Adrenal gland (tissue), 12 donors: ENCODE measurements around the gene ACTN2. TPM values are rescaled to one million over a fixed set of nuclear protein-coding genes. Genes with fewer than 3 reads are reported as not detected.

Source experiments
- DNase-seq, 7 donors: peaks; one replicate each; pipeline ENCODE4 v3.0.0-alpha.2; 2019 to 2020
- H3K27ac ChIP-seq, 5 donors: fragments of 200-600 bp; sonication (generic) in 4 of 5; 1 replicate in 3 of 5; 2 replicates in 2 of 5; pipeline versions ENCODE4 v1.5.1 to v1.8.0; 2016 to 2020; ENCODE audit warnings: mild to moderate bottlenecking in 1 of 5
- H3K27me3 ChIP-seq: fragments of 200-600 bp; 2 replicates; pipeline ENCODE4 v1.8.0; 2021
- H3K36me3 ChIP-seq, 2 donors: fragments of 200-600 bp; replicated peaks in 1 of 2; 1 replicate in 1 of 2; 2 replicates in 1 of 2; pipeline versions ENCODE4 v1.5.1 to v1.8.0; 2018 to 2022
- H3K4me1 ChIP-seq, 2 donors: fragments of 200-600 bp; replicated peaks in 1 of 2; 1 replicate in 1 of 2; 2 replicates in 1 of 2; pipeline versions ENCODE4 v1.5.1 to v1.8.0; 2018 to 2021
- H3K4me3 ChIP-seq, 4 donors: fragments of 200-600 bp; sonication (generic) in 3 of 4; one replicate each; pipeline ENCODE4 v1.5.1; 2016 to 2018
- H3K9me3 ChIP-seq, 3 donors: fragments of 200-600 bp; sonication (generic) in 1 of 3; replicated peaks in 1 of 3; 1 replicate in 2 of 3; 2 replicates in 1 of 3; pipeline versions ENCODE4 v1.5.1 to v1.8.0; 2016 to 2021
- POLR2A ChIP-seq, 2 donors: fragments of 450-650 bp; IDR thresholded peaks; one replicate each; pipeline ENCODE4 v1.6.1; 2017; ENCODE audit warnings: antibody characterized with exemption in 2 of 2, mild to moderate bottlenecking in 2 of 2, moderate library complexity in 1 of 2
- WGBS, 4 donors: extraction: QIAGEN DNeasy Blood & Tissue Kit in 2 of 4; methylation state at CpG; one replicate each; pipeline versions ENCODE4 v1.1.5 to v1.1.7; 2013 to 2017; 5-methylcytosine and 5-hydroxymethylcytosine counted together
- intact Hi-C, 2 donors: fragments of 100-400 bp; cut with DNase I; formaldehyde crosslinking; loops; one replicate each; pipeline versions ENCODE4 v1.14.1 to v1.15.0; 2022 to 2023
- polyA plus RNA-seq, 3 donors: library from polyadenylated mRNA; stranded (reverse); fragments of 200-250 nt in 2 of 3; fragments of 350-450 nt in 1 of 3; fragmentation: Illumina TruSeq in 1 of 3; extraction: RNeasy Lipid Tissue Mini Kit (QIAGEN cat#74804) in 1 of 3; gene quantifications; one replicate each; pipeline ENCODE4 v1.2.3, GENCODE V29; 2013 to 2014
- total RNA-seq, 9 donors: library from RNA; depleted of rRNA in 4 of 9; stranded (reverse); fragments of >200 nt in 4 of 9; fragments of 120-200 nt in 1 of 9; fragmentation: NEBNext Ultra II Directional in 1 of 9; extraction: Animal tissue kit (Norgen Biotek cat#: 25700) in 1 of 9; gene quantifications; one replicate each; pipeline versions ENCODE4 v1.1.0 to v1.2.4, GENCODE V29; 2013 to 2023
- TF ChIP-seq, protein P1 (sequence below), 6 experiments: fragments of 450-650 bp in 4 of 6; fragments of 200-600 bp in 2 of 6; sonication (generic) in 1 of 6; IDR thresholded peaks; 1 replicate in 5 of 6; 2 replicates in 1 of 6; pipeline versions ENCODE4 v1.5.1 to v1.8.0; 2016 to 2021; ENCODE audit warnings: antibody characterized with exemption in 6 of 6, mild to moderate bottlenecking in 2 of 6, moderate library complexity in 1 of 6
- donor health status: healthy with polysubstance abuse.
- donor health status: Bipolar disorder and iron deficiency.
- donor health status: DM: yes; HTN: yes; CAD: no.
- donor health status: DM: no; HTN: no; CAD: no.
- donor health status: DM: no; HTN: no; CAD: no.
- donor health status: DM: yes; HTN: yes; CAD: no.

ACTN2 gene
- total and polyA plus RNA-seq, 12 donors = under 0.01 to 1.0 (median 0.34) TPM; not detected in 2

DNA sequence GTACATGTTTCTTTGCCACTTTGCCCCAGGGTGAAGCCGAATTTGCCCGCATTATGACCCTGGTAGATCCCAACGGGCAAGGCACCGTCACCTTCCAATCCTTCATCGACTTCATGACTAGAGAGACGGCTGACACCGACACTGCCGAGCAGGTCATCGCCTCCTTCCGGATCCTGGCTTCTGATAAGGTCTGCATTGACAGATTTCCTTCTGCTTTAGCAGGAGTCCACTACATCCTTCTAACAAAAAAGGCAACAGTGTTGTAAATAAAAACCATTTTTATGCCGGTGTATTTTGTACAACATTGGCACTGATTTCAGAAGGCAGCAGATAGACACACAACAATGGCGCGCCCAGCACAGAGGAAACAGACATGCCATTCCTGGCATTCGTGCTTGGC is 74.7 kb downstream of the ACTN2 start:
- 86 to 91% (median 90%) methylated on average over 14 of the region's 14 CpGs for WGBS, 4 donors
- H3K9me3 ChIP-seq = no peaks in the 10 kb centered on the region
- TF ChIP-seq POLR2A (IDR thresholded peaks at IDR 0.05) = no peak
- TF ChIP-seq, protein P1, sequence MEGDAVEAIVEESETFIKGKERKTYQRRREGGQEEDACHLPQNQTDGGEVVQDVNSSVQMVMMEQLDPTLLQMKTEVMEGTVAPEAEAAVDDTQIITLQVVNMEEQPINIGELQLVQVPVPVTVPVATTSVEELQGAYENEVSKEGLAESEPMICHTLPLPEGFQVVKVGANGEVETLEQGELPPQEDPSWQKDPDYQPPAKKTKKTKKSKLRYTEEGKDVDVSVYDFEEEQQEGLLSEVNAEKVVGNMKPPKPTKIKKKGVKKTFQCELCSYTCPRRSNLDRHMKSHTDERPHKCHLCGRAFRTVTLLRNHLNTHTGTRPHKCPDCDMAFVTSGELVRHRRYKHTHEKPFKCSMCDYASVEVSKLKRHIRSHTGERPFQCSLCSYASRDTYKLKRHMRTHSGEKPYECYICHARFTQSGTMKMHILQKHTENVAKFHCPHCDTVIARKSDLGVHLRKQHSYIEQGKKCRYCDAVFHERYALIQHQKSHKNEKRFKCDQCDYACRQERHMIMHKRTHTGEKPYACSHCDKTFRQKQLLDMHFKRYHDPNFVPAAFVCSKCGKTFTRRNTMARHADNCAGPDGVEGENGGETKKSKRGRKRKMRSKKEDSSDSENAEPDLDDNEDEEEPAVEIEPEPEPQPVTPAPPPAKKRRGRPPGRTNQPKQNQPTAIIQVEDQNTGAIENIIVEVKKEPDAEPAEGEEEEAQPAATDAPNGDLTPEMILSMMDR (IDR thresholded peaks at IDR 0.05) = no peak
- H3K27me3 ChIP-seq = no peaks in the 10 kb centered on the region
- H3K36me3 ChIP-seq = no peaks in the 10 kb centered on the region
- intact Hi-C loops = loop anchor here in 1 of 2 donors (10.0 kb wide), 1 partner anchor 114 kb away; no protein-coding TSS in a partner anchor
- H3K4me3 ChIP-seq = no peak overlapping the region
- DNase-seq = no peak
- H3K4me1 ChIP-seq = no peaks in the 10 kb centered on the region
- H3K27ac ChIP-seq = no peak overlapping the region

DNA sequence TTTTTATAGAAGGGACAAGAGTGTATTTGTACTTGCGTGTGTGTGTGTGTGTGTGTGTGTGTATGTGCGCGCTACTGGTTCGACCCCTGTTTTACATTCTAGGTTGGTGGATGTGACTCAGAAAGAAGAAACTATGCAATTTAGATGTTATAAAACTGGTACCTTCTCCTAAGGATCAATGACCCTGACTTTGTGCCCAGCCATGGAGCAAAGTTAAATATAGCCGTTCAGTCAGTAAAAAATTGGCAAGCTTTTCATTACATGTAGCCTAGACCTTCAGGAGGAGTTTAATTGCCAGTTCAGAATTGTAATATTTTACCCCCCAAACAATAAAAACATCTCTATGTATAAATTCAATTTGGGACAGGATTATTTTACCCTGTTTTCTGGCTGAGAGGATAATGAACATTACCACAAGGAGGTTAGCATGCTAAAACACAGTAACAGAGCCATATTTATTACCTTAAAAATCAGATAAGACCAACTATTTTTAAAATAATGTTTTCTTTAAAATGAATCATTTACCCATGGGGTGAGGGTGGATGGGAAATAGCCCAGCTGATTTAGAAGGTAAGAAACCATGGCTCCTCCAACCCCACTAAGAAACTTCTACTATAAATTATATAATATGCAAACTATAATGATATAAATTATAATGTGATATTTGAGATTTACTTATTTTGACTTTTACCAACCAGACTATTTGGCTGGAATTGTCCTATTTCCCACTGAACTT is 75.3 kb downstream of the ACTN2 start:
- no peak for TF ChIP-seq POLR2A (IDR thresholded peaks at IDR 0.05)
- TF ChIP-seq, protein P1 (IDR thresholded peaks at IDR 0.05) = no peak
- Histone ChIP-seq H3K4me1 (no peaks in the 10 kb centered on the region), H3K36me3 (no peaks in the 10 kb centered on the region), H3K9me3 (no peaks in the 10 kb centered on the region), H3K4me3 (no peak overlapping the region), H3K27me3 (no peaks in the 10 kb centered on the region), H3K27ac (no peak overlapping the region)
- intact Hi-C loops = loop anchor here in 1 of 2 donors (10.0 kb wide), 1 partner anchor 113 kb away; no protein-coding TSS in a partner anchor
- 66 to 84% (median 79%) methylated on average over 5 of the region's 5 CpGs for WGBS, 4 donors
- DNase-seq = no peak

DNA sequence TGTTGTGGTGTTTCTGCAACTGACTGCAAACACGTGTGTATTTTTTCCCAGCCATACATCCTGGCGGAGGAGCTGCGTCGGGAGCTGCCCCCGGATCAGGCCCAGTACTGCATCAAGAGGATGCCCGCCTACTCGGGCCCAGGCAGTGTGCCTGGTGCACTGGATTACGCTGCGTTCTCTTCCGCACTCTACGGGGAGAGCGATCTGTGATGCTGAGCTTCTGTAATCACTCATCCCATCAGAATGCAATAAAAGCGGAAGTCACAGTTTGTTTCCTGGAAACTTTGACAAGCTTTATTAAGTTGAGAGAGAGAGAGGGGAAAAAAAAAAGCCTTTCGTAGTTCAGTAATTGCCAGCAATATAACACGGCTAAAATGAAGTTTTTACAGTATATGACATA is 76.1 kb downstream of the ACTN2 start:
- Histone ChIP-seq H3K27ac (no peak overlapping the region), H3K36me3 (no peaks in the 10 kb centered on the region), H3K4me1 (no peaks in the 10 kb centered on the region), H3K27me3 (no peaks in the 10 kb centered on the region), H3K9me3 (no peaks in the 10 kb centered on the region), H3K4me3 (no peak overlapping the region)
- 76 to 87% (median 83%) methylated on average over 15 of the region's 15 CpGs for WGBS, 4 donors
- no peak for DNase-seq
- TF ChIP-seq, protein P1 (IDR thresholded peaks at IDR 0.05) = no peak
- TF ChIP-seq POLR2A (IDR thresholded peaks at IDR 0.05) = no peak
- intact Hi-C loops = loop anchor here in 1 of 2 donors (10.0 kb wide), 1 partner anchor 112 kb away; no protein-coding TSS in a partner anchor

DNA sequence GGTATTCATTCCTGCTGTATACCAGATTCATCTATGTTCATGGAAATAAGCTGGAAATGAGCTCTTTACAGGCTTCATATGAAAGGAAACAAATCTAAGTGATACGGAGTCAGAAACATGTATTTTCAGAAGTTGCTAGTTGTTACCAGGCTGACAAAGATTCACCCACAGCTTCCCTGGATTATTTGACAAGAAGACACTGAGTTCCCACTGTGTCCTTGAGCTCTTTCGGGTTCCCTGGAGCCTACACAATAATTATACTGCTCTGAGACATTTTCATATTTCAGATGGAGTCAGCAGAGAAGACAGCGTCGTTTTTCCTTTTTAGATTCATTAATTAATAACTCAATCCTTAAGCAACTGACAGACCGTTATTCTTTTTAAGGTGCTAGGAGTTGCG is 79.5 kb downstream of the ACTN2 start:
- H3K36me3 ChIP-seq = no peaks in the 10 kb centered on the region
- H3K4me1 ChIP-seq = no peaks in the 10 kb centered on the region
- no peak overlapping the region for H3K27ac ChIP-seq
- DNase-seq = no peak
- no peaks in the 10 kb centered on the region for H3K9me3 ChIP-seq
- no peak overlapping the region for H3K4me3 ChIP-seq
- WGBS, 4 donors = 34 to 47% (median 44%) methylated on average over 6 of the region's 6 CpGs
- H3K27me3 ChIP-seq = no peaks in the 10 kb centered on the region
- intact Hi-C loops = loop anchor here in 1 of 2 donors (10.0 kb wide), 1 partner anchor 109 kb away; no protein-coding TSS in a partner anchor
- no peak for TF ChIP-seq POLR2A (IDR thresholded peaks at IDR 0.05)
- TF ChIP-seq, protein P1 (IDR thresholded peaks at IDR 0.05) = no peak
